ENCODE measurements around the gene PCDHGA10. TPM values are rescaled to one million over a fixed set of nuclear protein-coding genes. Genes with fewer than 3 reads are reported as not detected.
"Not testable (repeated sequence)": the region's sequence is repeated elsewhere in the genome, so short reads cannot be mapped to it uniquely, and the experiment has no call there.

The PCDHGA10 gene
- total RNA-seq: 0.52 and 5.1 TPM in 2 replicates

GRCh38 chr5:141412854-141413539 lies at the start of gene PCDHGA10:
Gene PCDHGA10 (plus strand): TSS chr5:141412987. CDS start chr5:141413176, 189 bp downstream.
- DNase-seq (ENCODE audit: low read depth): peak; percentile 30

DNA sequence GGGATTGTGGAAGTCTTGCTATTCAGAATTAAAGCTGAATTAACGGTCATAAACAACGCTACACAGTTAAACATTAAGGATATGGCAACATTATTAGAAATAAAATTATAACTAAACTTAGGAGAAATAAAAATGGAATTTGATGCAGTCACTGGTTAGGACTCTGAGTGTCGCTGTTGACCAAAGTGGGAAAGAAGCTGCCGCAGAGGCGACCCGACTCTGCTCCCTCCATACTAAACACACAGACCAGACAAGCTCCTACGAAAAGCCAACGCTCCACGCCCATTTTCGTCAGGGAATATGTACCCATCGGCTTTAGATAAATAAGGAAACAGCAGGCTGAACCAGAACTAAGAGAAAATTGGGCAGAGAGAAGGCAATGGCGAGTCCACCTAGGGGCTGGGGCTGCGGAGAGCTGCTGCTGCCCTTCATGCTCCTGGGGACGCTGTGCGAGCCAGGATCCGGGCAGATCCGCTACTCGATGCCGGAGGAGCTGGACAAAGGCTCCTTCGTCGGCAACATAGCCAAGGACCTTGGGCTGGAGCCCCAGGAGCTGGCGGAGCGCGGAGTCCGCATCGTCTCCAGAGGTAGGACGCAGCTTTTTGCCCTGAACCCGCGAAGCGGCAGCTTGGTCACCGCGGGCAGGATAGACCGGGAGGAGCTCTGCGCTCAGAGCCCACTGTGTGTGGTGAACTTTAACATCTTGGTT lies 48.7 kb upstream of the PCDHGA10 start, which contains the start of gene PCDHGA5:
Gene PCDHGA5, plus strand, starts transcription at position 211 of the 709 bp plus-strand sequence. Its CDS starts 169 bp downstream, at position 380.
- DNase-seq (ENCODE audit: low read depth): no peak

- no peak for DNase-seq (ENCODE audit: low read depth)
Measured at GRCh38 chr5:141366016-141366896, 46.5 kb upstream of the PCDHGA10 start.

- peak; percentile 7 for DNase-seq (ENCODE audit: low read depth)
Measured at GRCh38 chr5:141369994-141370848, 42.6 kb upstream of the PCDHGA10 start, which contains the start of gene PCDHGB3. Gene PCDHGB3 (plus strand): TSS chr5:141370242. CDS start chr5:141370395, 153 bp downstream.

- DNase-seq (ENCODE audit: low read depth): no peak
Measured at GRCh38 chr5:141371572-141372475, 41.0 kb upstream of the PCDHGA10 start.

DNA sequence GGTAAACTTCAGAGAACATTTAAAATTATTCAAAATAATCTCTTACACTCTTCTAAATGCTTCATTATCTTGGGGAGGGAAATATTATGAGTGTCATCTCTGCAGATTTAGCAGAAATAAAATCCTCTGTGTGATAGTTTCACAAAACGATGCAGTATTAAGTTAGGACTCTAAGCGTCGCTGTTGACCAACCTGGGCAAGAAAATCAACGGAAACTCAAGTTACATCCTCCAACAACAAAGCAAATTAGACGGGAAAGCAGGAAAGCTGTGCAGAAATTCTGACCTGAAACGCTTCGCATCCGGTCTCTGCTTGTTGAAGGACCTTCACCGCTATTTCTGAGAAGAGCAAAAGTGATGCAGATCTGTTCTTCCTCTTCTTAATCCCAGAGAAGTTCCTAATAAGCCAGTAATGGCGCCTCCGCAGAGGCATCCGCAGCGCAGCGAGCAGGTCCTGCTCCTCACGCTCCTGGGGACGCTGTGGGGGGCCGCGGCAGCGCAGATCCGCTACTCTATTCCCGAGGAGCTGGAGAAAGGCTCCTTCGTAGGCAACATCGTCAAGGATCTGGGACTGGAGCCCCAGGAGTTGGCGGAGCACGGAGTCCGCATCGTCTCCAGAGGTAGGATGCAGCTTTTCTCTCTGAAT lies 39.0 kb upstream of the PCDHGA10 start, which contains the start of gene PCDHGA6:
Gene PCDHGA6, plus strand, starts transcription at position 219 of the 645 bp plus-strand sequence. Its CDS starts 193 bp downstream, at position 412.
- peak; percentile 15 for DNase-seq (ENCODE audit: low read depth)

GRCh38 chr5:141374627-141375026 lies 38.2 kb upstream of the PCDHGA10 start:
- DNase-seq (ENCODE audit: low read depth): no peak

- not testable (repeated sequence) for DNase-seq (ENCODE audit: low read depth)
Measured at GRCh38 chr5:141375444-141376155, 37.2 kb upstream of the PCDHGA10 start.

GRCh38 chr5:141382469-141383294 lies 30.1 kb upstream of the PCDHGA10 start, which contains the start of gene PCDHGA7:
Gene PCDHGA7 (plus strand): TSS chr5:141382742. CDS start chr5:141382900, 158 bp downstream.
- DNase-seq (ENCODE audit: low read depth): peak; percentile 2

DNA sequence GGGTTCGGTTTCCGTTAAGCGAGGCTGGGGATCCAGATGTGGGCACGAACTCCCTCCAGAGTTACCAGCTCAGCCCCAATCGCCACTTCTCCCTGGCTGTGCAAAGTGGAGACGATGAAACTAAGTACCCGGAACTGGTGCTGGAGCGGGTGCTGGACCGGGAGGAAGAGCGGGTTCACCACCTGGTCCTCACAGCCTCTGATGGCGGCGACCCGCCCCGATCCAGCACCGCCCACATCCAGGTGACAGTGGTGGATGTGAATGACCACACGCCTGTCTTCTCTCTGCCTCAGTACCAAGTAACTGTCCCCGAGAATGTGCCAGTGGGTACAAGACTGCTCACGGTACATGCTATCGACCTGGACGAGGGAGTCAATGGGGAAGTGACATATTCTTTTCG lies 29.4 kb upstream of the PCDHGA10 start:
- no peak for DNase-seq (ENCODE audit: low read depth)

DNA sequence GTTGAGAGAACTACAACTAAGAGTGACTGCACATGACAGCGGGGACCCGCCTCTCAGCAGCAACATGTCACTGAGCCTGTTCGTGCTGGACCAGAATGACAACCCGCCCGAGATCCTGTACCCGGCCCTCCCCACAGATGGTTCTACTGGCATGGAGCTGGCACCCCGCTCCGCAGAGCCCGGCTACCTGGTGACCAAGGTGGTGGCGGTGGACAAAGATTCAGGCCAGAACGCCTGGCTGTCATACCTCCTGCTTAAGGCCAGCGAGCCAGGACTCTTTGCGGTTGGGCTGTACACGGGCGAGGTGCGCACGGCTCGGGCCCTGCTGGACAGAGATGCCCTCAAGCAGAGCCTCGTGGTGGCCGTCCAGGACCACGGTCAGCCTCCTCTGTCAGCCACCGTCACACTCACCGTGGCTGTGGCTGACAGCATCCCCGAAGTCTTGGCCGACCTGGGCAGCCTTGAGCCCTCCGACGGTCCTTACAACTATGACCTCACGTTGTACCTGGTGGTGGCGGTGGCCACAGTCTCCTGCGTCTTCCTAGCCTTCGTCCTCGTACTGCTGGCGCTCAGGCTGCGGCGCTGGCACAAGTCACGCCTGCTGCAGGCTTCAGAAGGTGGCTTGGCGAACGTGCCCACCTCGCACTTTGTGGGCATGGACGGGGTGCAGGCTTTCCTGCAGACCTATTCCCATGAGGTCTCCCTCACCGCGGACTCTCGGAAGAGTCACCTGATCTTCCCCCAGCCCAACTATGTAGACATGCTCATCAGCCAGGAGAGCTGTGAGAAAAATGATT lies 28.1 kb upstream of the PCDHGA10 start:
- no peak for DNase-seq (ENCODE audit: low read depth)

DNA sequence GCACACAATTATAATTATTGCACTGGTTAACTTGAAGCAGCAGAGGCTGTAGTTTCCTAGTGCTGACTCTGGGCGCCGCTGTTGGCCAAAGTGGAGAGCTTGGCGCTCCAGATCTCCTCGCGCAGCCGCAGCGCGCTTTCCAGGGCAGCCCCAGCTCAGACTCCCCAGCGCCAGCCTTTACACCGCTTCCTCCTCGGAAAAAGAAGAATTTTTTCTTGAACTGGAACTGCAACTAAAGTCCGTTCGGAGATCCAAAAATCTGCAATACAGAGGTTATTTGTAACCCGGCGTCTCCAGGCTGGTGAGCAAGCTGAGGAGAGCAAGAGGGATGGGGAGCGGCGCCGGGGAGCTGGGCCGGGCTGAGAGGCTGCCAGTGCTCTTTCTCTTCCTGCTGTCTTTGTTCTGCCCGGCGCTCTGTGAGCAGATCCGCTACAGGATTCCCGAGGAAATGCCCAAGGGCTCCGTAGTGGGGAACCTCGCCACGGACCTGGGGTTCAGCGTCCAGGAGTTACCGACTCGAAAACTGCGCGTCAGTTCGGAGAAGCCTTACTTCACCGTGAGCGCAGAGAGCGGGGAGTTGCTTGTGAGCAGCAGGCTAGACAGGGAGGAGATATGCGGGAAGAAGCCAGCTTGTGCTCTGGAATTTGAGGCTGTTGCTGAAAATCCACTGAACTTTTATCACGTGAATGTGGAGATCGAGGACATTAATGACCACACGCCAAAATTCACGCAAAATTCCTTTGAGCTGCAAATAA lies 25.1 kb upstream of the PCDHGA10 start, which contains the start of gene PCDHGB4:
Gene PCDHGB4, plus strand, starts transcription at position 142 of the 755 bp plus-strand sequence. Its CDS starts 187 bp downstream, at position 329.
- peak; percentile 6 for DNase-seq (ENCODE audit: low read depth)

DNA sequence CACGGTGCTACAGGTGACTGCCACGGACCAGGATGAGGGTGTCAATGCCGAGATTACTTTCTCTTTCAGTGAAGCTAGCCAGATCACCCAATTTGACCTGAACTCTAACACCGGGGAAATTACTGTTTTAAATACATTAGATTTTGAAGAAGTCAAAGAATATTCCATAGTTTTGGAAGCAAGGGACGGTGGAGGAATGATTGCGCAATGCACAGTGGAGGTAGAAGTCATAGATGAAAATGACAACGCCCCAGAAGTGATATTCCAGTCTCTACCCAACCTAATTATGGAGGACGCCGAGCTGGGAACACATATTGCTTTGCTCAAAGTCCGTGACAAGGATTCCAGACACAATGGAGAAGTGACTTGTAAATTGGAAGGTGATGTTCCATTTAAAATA lies 24.1 kb upstream of the PCDHGA10 start:
- DNase-seq (ENCODE audit: low read depth): no peak

DNA sequence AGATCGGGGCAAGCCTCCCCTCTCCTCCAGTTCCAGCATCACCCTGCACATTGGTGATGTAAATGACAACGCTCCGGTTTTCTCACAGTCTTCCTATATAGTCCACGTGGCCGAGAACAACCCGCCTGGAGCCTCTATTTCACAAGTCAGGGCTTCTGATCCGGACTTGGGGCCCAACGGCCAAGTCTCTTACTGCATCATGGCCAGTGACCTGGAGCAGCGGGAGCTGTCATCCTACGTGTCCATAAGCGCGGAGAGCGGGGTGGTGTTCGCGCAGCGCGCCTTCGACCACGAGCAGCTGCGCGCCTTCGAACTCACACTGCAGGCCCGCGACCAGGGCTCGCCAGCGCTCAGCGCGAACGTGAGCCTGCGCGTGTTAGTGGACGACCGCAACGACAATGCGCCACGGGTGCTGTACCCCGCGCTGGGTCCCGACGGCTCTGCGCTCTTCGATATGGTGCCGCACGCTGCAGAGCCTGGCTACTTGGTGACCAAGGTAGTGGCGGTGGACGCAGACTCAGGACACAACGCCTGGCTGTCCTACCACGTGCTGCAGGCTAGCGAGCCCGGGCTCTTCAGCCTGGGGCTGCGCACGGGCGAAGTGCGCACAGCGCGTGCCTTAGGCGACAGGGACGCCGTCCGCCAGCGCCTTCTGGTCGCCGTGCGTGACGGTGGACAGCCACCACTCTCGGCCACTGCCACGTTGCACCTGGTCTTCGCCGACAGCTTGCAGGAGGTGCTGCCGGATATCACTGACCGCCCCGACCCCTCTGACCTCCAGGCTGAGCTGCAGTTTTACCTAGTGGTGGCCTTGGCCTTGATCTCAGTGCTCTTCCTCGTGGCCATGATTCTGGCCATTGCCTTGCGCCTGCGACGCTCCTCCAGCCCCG lies 23.4 kb upstream of the PCDHGA10 start:
- no peak for DNase-seq (ENCODE audit: low read depth)
